K562 (cell line): ENCODE data around the gene NOTCH1. TPM values are rescaled to one million over a fixed set of nuclear protein-coding genes. Genes with fewer than 3 reads are reported as not detected.

ENCODE experiments used
- ATAC-seq: fragments of 200-7000 bp; cut with Tn5 transposase; 3 replicates; pipeline ENCODE4 v1.9.1; 2020; ENCODE audit warnings: moderate library complexity
- BruUV-seq: library from RNA; stranded (reverse); fragments of 400-500 nt; replicated peaks from 2 replicates; lab custom pipeline; 2021; lab: Mats Ljungman, UMichigan
- CTCF ChIA-PET: fragments of 300-600 bp; formaldehyde crosslinking; extraction: SDS; loops from one replicate; lab custom pipeline; 2021; ENCODE audit warnings: low intra/inter-chr PET ratio; lab: Yijun Ruan, JAX
- POLR2A ChIA-PET: fragments of 300-600, 350-650 bp; sonication (Branson Sonifier 250); formaldehyde crosslinking; extraction: SDS; loops from one replicate; lab custom pipeline; 2021; ENCODE audit warnings: antibody characterized with exemption, inconsistent platforms; lab: Yijun Ruan, JAX
- DNase-seq, 4 experiments: peaks; one replicate each; pipeline versions ENCODE4 v3.0.0 to v3.0.0-alpha.2; 2011 to 2018; ENCODE audit warnings: low spot score in 3 of 4, mixed read lengths in 3 of 4; ENCODE audit errors: extremely low read depth in 1 of 4
- FAIRE-seq: peaks from 2 replicates; lab custom pipeline; 2011; peaks lifted over from hg19 to GRCh38; lab: Jason Lieb, UNC
- H2AFZ ChIP-seq: 2 replicates; pipeline ENCODE4 v1.6.0; 2011; ENCODE audit warnings: low read depth, low read length, control low read depth, inconsistent platforms
- H3K27ac ChIP-seq: fragments of 200-600 bp; 3 replicates; pipeline ENCODE4 v1.8.0; 2011; ENCODE audit warnings: low read depth, mild to moderate bottlenecking, control low read depth, inconsistent platforms, low read length, moderate library complexity, mixed read lengths; ENCODE audit errors: extremely low read depth
- H3K27me3 ChIP-seq, 2 experiments: fragments of 300-600 bp in 1 of 2; 2 replicates in 1 of 2; 3 replicates in 1 of 2; pipeline versions ENCODE4 v1.6.0 to v1.8.0; 2011; ENCODE audit warnings: inconsistent platforms in 2 of 2, low read length in 2 of 2, mild to moderate bottlenecking in 1 of 2, mixed read lengths in 1 of 2, moderate library complexity in 1 of 2; ENCODE audit not compliant: control insufficient read depth in 2 of 2, insufficient read depth in 2 of 2
- H3K36me3 ChIP-seq: fragments of 300-600 bp; 3 replicates; pipeline ENCODE4 v1.8.0; 2011; ENCODE audit warnings: mild to moderate bottlenecking, low read length, inconsistent platforms; ENCODE audit not compliant: control insufficient read depth, insufficient read depth
- H3K4me1 ChIP-seq, 2 experiments: fragments of 200-600 bp in 1 of 2; replicated peaks in 1 of 2; 2 replicates in 1 of 2; 3 replicates in 1 of 2; pipeline versions ENCODE4 v1.5.1 to v1.8.0; 2011; ENCODE audit warnings: inconsistent platforms in 2 of 2, low read length in 2 of 2, mild to moderate bottlenecking in 1 of 2, mixed read lengths in 1 of 2, moderate library complexity in 1 of 2; ENCODE audit not compliant: control insufficient read depth in 2 of 2, insufficient read depth in 2 of 2
- H3K4me2 ChIP-seq: 2 replicates; pipeline ENCODE4 v1.6.1; 2011; ENCODE audit warnings: low read length, control low read depth, inconsistent platforms, mixed read lengths; ENCODE audit not compliant: insufficient read depth
- H3K4me3 ChIP-seq: fragments of 200-600 bp; sonication (generic), shearing (Covaris generic); 2 replicates; pipeline ENCODE4 v1.5.1; 2016; ENCODE audit warnings: control low read depth, inconsistent platforms
- H3K79me2 ChIP-seq: fragments of 200-600 bp; 3 replicates; pipeline ENCODE4 v1.8.0; 2011; ENCODE audit warnings: low read length, inconsistent platforms; ENCODE audit not compliant: control insufficient read depth, insufficient read depth
- H3K9ac ChIP-seq, 2 experiments: 2 replicates each; pipeline versions ENCODE4 v1.6.0 to v1.6.1; 2011; ENCODE audit warnings: low read depth in 2 of 2, low read length in 2 of 2, control low read depth in 1 of 2, inconsistent platforms in 1 of 2, mild to moderate bottlenecking in 1 of 2, mixed read lengths in 1 of 2; ENCODE audit not compliant: insufficient read depth in 1 of 2
- H3K9me1 ChIP-seq: one replicate; pipeline ENCODE4 v1.6.0; 2011; ENCODE audit warnings: inconsistent platforms, mild to moderate bottlenecking, low read length, moderate library complexity; ENCODE audit not compliant: control insufficient read depth, insufficient read depth
- H3K9me3 ChIP-seq: replicated peaks from 2 replicates; pipeline ENCODE4 v1.5.1; 2011; ENCODE audit warnings: low read depth, low read length, inconsistent platforms; ENCODE audit not compliant: control insufficient read depth, insufficient read depth
- H4K20me1 ChIP-seq: replicated peaks from 2 replicates; pipeline ENCODE4 v1.6.1; 2011; ENCODE audit warnings: low read length, inconsistent platforms, mixed read lengths; ENCODE audit not compliant: control insufficient read depth, insufficient read depth
- ARID1B ChIP-seq: fragments of 450-650 bp; IDR thresholded peaks from 2 replicates; pipeline ENCODE4 v1.6.1; 2016; ENCODE audit warnings: antibody characterized with exemption, mild to moderate bottlenecking, inconsistent platforms
- BCLAF1 ChIP-seq, 2 experiments: fragments of 450-650 bp in 1 of 2; IDR thresholded peaks; 2 replicates each; pipeline ENCODE4 v1.6.1; 2011 to 2017; ENCODE audit warnings: low read depth in 2 of 2, antibody characterized with exemption in 1 of 2, borderline replicate concordance in 1 of 2, low read length in 1 of 2, mild to moderate bottlenecking in 1 of 2, mixed read lengths in 1 of 2; ENCODE audit not compliant: control insufficient read depth in 1 of 2
- FOXJ3 ChIP-seq: sonication (generic); formaldehyde crosslinking; IDR thresholded peaks from 2 replicates; pipeline ENCODE4 v1.4.0; 2020; ENCODE audit warnings: mild to moderate bottlenecking, missing genetic modification reagents
- GABPA ChIP-seq: fragments of 200-800 bp; sonication (Bioruptor generic); conservative IDR thresholded peaks from 2 replicates; pipeline ENCODE4 v1.6.1; 2016; ENCODE audit warnings: low read depth, missing genetic modification characterization, missing compliant biosample characterization
- HDAC2 ChIP-seq: fragments of 450-650 bp; IDR thresholded peaks from 2 replicates; pipeline ENCODE4 v1.6.1; 2016; ENCODE audit warnings: mild to moderate bottlenecking
- HNRNPH1 ChIP-seq: fragments of 200-400 bp; formaldehyde crosslinking; optimal IDR thresholded peaks from 2 replicates; pipeline ENCODE3; 2017; ENCODE audit warnings: low read depth, mild to moderate bottlenecking, low read length, moderate library complexity
- MEF2A ChIP-seq: IDR thresholded peaks from 2 replicates; pipeline ENCODE4 v1.6.1; 2011; ENCODE audit warnings: low read depth, mild to moderate bottlenecking, low read length, moderate library complexity; ENCODE audit not compliant: control insufficient read depth
- POLR2AphosphoS5 ChIP-seq: IDR thresholded peaks from 2 replicates; pipeline ENCODE4 v1.6.1; 2011; ENCODE audit warnings: mild to moderate bottlenecking, low read depth, low read length, moderate library complexity; ENCODE audit not compliant: control insufficient read depth, insufficient read depth
- POLR3G ChIP-seq: IDR thresholded peaks from 2 replicates; pipeline ENCODE4 v1.6.1; 2011; ENCODE audit not compliant: insufficient read length, insufficient replicate concordance; ENCODE audit errors: extremely low read depth
- SNAPC5 ChIP-seq: fragments of 250-450 bp; sonication (Bioruptor Pico); IDR thresholded peaks from 2 replicates; pipeline ENCODE4 v1.8.0; 2021; ENCODE audit warnings: moderate library complexity, mild to moderate bottlenecking, inconsistent platforms
- TSHZ1 ChIP-seq: fragments of 250-450 bp; sonication (Bioruptor Pico); IDR thresholded peaks from 2 replicates; pipeline ENCODE4 v1.4.0; 2020; ENCODE audit warnings: mild to moderate bottlenecking, moderate library complexity
- ZNF224 ChIP-seq: sonication (generic); formaldehyde crosslinking; IDR thresholded peaks from 2 replicates; pipeline ENCODE4 v1.8.0; 2022; ENCODE audit warnings: mild to moderate bottlenecking, missing genetic modification reagents
- ZNF347 ChIP-seq: fragments of 450-650 bp; formaldehyde crosslinking; IDR thresholded peaks from 2 replicates; pipeline ENCODE4 v1.4.0; 2020; ENCODE audit warnings: low read depth, mild to moderate bottlenecking, moderate library complexity
- ZNF551 ChIP-seq: fragments of 250-450 bp; sonication (Bioruptor Pico); IDR thresholded peaks from 2 replicates; pipeline ENCODE4 v1.5.0; 2021; ENCODE audit warnings: mild to moderate bottlenecking, moderate library complexity
- ZNF766 ChIP-seq: fragments of 200-800 bp; sonication (Bioruptor generic); conservative IDR thresholded peaks from 2 replicates; pipeline ENCODE4 v1.6.1; 2016; ENCODE audit warnings: missing genetic modification characterization, missing compliant biosample characterization
- WGBS: fragments of 100-300 bp; shearing (Covaris generic); methylation state at CpG from one replicate; pipeline ENCODE4 v1.1.6; 2016; ENCODE audit warnings: low coverage, mixed read lengths; ENCODE audit not compliant: insufficient coverage; ENCODE audit errors: missing lambda C conversion rate; 5-methylcytosine and 5-hydroxymethylcytosine counted together
- in situ Hi-C: fragments of 300-500 bp; cut with MboI; formaldehyde crosslinking; loops from 4 replicates; pipeline ENCODE4 v1.15.0; 2018; ENCODE audit warnings: inconsistent platforms, mixed read lengths
- intact Hi-C: fragments of 100-400 bp; cut with micrococcal nuclease; formaldehyde crosslinking; loops from 2 replicates; pipeline ENCODE4 v1.14.2; 2022
- polyA plus RNA-seq, 8 experiments: library from polyadenylated mRNA; depleted of rRNA in 4 of 8; stranded (reverse) in 5 of 8; unstranded in 3 of 8; fragments of >200 nt; fragmentation: Nextera tagmentation in 2 of 8; fragmentation: Illumina TruSeq in 1 of 8; extraction: Ambion mirVana in 2 of 8; extraction: Trizol in 1 of 8; gene quantifications; 2 replicates each; pipeline versions ENCODE4 v1.2.1 to v1.2.3, GENCODE V29; 2011 to 2014; ENCODE audit warnings: inconsistent platforms in 1 of 8, missing spikeins in 1 of 8
- total RNA-seq, 7 experiments: library from RNA; depleted of rRNA in 6 of 7; stranded (reverse); fragments of >200 nt in 6 of 7; fragmentation: Illumina TruSeq in 2 of 7; extraction: Trizol in 2 of 7; gene quantifications; 2 replicates each; pipeline versions ENCODE4 v1.2.1 to v1.2.3, GENCODE V29; 2011 to 2021; ENCODE audit warnings: low replicate concordance in 1 of 7

NOTCH1 gene
- total and polyA plus RNA-seq, 9 of the 15 experiments (the other 6 are each of a cell fraction or from before 2014, with no cell fraction given) = 0.03 to 31.4 (median 2.3) TPM

- H3K9me3 ChIP-seq = no peaks in the 10 kb centered on the region
- in situ Hi-C loops = no loop called here
- peaks cover 14% of the 10 kb centered on the region; the same call in 1 of the 2 replicates for H4K20me1 ChIP-seq
- TF ChIP-seq ZNF347 (no peak), HDAC2 (no peak), ZNF551 (CRISPR knock-in tag) (no peak), ARID1B (no peak), POLR3G (no peak), ZNF224 (CRISPR knock-in tag) (no peak), FOXJ3 (CRISPR knock-in tag) (no peak), HNRNPH1 (no peak), ZNF766 (CRISPR knock-in tag) (no peak), MEF2A (no peak), POLR2AphosphoS5 (no peak), SNAPC5 (CRISPR knock-in tag) (no peak), BCLAF1 (IDR thresholded peaks at IDR 0.05; ENCODE audit: borderline replicate concordance in 1 of 2, control insufficient read depth in 1 of 2, low read depth in 2 of 2, low read length in 1 of 2) (no peak), GABPA (tag) (no peak), TSHZ1 (CRISPR knock-in tag) (no peak)
- H3K36me3 ChIP-seq = 0 out of 3 replicates have a peak, but pooled peaks cover 3% of the 10 kb centered on the region
- H3K79me2 ChIP-seq = peaks cover 13% of the 10 kb centered on the region; the same call in 1 of the 3 replicates
- H3K4me2 ChIP-seq = no peak overlapping the region
- POLR2A ChIA-PET = interaction anchor here (1.0 kb wide), 1 partner anchor 62 kb away, joined by 3 read pairs; no protein-coding TSS in a partner anchor
- 0 out of 4 replicates have a peak overlapping the region, but pooled peaks of 1 of the 2 experiments have one; percentile 36 for H3K9ac ChIP-seq
- no peak overlapping the region for H3K4me3 ChIP-seq
- no peak overlapping the region for H2AFZ ChIP-seq
- no peaks in the 10 kb centered on the region for H3K27me3 ChIP-seq
- H3K27ac ChIP-seq = no peak overlapping the region
- H3K9me1 ChIP-seq = peaks cover 2% of the 10 kb centered on the region
- CTCF ChIA-PET = no interaction called here
- ATAC-seq (no peak), FAIRE-seq (no peak), DNase-seq (no peak)
- no TSS peak for BruUV-seq
- intact Hi-C loops = no loop called here
- 86% methylated on average over 11 of the region's 22 CpGs for WGBS
- peaks cover 0 to 79% of the 10 kb centered on the region in 2 experiments; a peak in 3 of 5 replicates for H3K4me1 ChIP-seq
Measured at GRCh38 chr9:136533775-136534157, 12.1 kb downstream of the NOTCH1 start.
